CD4-positive, alpha-beta T cell (primary cell): ENCODE measurements around the gene BLMH. TPM values are rescaled to one million over a fixed set of nuclear protein-coding genes. Genes with fewer than 3 reads are reported as not detected.
"Not testable (repeated sequence)": the region's sequence is repeated elsewhere in the genome, so short reads cannot be mapped to it uniquely, and the experiment has no call there.

ENCODE experiments used
- ATAC-seq: fragments of 200-7000 bp; cut with Tn5 transposase; one replicate; pipeline ENCODE4 v1.10.0; 2022; ENCODE audit warnings: mild to moderate bottlenecking; ENCODE audit not compliant: poor library complexity
- CTCF ChIA-PET: fragments of 350-600 bp; sonication (Branson Sonifier 250); formaldehyde crosslinking; loops from one replicate; lab custom pipeline; 2021; ENCODE audit warnings: antibody characterized with exemption, inconsistent platforms; lab: Charles Lee
- POLR2A ChIA-PET: fragments of 350-600 bp; sonication (Branson Sonifier 250); formaldehyde crosslinking; loops from one replicate; lab custom pipeline; 2021; ENCODE audit warnings: antibody characterized with exemption, inconsistent platforms; lab: Charles Lee
- DNase-seq, 14 experiments: peaks; one replicate each; pipeline ENCODE4 v3.0.0-alpha.2; 2013 to 2020; ENCODE audit warnings: mixed read lengths in 2 of 14
- H3K27ac ChIP-seq, 2 donors: one replicate each; pipeline versions ENCODE4 v1.5.1 to v1.7.0; 2013; ENCODE audit warnings: low read length in 2 of 2, low read depth in 1 of 2, mild to moderate bottlenecking in 1 of 2
- H3K27me3 ChIP-seq, 2 experiments: 1 replicate in 1 of 2; 2 replicates in 1 of 2; pipeline versions ENCODE4 v1.6.1 to v1.7.0; 2013; ENCODE audit warnings: low read length in 2 of 2, control low read depth in 1 of 2, mild to moderate bottlenecking in 1 of 2, moderate library complexity in 1 of 2; ENCODE audit not compliant: insufficient read depth in 2 of 2, control insufficient read depth in 1 of 2
- H3K36me3 ChIP-seq: one replicate; pipeline ENCODE4 v1.6.1; 2013; ENCODE audit warnings: low read length, control low read depth; ENCODE audit not compliant: insufficient read depth
- H3K4me1 ChIP-seq: one replicate; pipeline ENCODE4 v1.6.1; 2013; ENCODE audit warnings: low read length, control low read depth; ENCODE audit not compliant: insufficient read depth
- H3K4me3 ChIP-seq: one replicate; pipeline ENCODE4 v1.5.1; 2013; ENCODE audit warnings: mild to moderate bottlenecking, low read length, moderate library complexity
- H3K9me3 ChIP-seq, 2 experiments: 1 replicate in 1 of 2; 2 replicates in 1 of 2; pipeline versions ENCODE4 v1.6.1 to v1.7.0; 2013; ENCODE audit warnings: low read length in 2 of 2, mild to moderate bottlenecking in 2 of 2, control low read depth in 1 of 2, moderate library complexity in 1 of 2; ENCODE audit not compliant: control insufficient read depth in 1 of 2, insufficient read depth in 1 of 2
- H3K27ac Mint-ChIP-seq: one replicate; pipeline ENCODE4 v1.8.0; 2020; ENCODE audit warnings: mixed read lengths
- H3K27me3 Mint-ChIP-seq: one replicate; pipeline ENCODE4 v1.8.0; 2021; ENCODE audit warnings: mixed read lengths
- H3K36me3 Mint-ChIP-seq: one replicate; pipeline ENCODE4 v1.8.0; 2021; ENCODE audit warnings: low read depth, mixed read lengths
- H3K4me1 Mint-ChIP-seq: one replicate; pipeline ENCODE4 v1.8.0; 2021; ENCODE audit warnings: low read depth, mixed read lengths
- H3K4me3 Mint-ChIP-seq: one replicate; pipeline ENCODE4 v1.8.0; 2020; ENCODE audit warnings: mild to moderate bottlenecking, mixed read lengths
- H3K9me3 Mint-ChIP-seq: one replicate; pipeline ENCODE4 v1.8.0; 2020; ENCODE audit warnings: mixed read lengths
- intact Hi-C, 2 experiments: fragments of 100-400 bp; cut with DNase I in 1 of 2; cut with micrococcal nuclease in 1 of 2; formaldehyde crosslinking; loops; one replicate each; pipeline versions ENCODE4 v1.15.1 to v1.9.0; 2023 to 2025; cut with DNase I, micrococcal nuclease
- total RNA-seq, 174 experiments: library from RNA in 2 of 174; stranded (reverse) in 2 of 174; gene quantifications; one replicate each; pipeline ENCODE4 v1.2.3 and lab custom pipeline; 2021 to 2026
- TF ChIP-seq, protein P1 (sequence below): fragments of 200-600 bp; IDR thresholded peaks from one replicate; pipeline ENCODE4 v1.8.0; 2022; ENCODE audit warnings: antibody characterized with exemption, mild to moderate bottlenecking

BLMH gene
- total RNA-seq, 2 experiments from 2014 or later: 32.9 to 36.5 TPM

DNA sequence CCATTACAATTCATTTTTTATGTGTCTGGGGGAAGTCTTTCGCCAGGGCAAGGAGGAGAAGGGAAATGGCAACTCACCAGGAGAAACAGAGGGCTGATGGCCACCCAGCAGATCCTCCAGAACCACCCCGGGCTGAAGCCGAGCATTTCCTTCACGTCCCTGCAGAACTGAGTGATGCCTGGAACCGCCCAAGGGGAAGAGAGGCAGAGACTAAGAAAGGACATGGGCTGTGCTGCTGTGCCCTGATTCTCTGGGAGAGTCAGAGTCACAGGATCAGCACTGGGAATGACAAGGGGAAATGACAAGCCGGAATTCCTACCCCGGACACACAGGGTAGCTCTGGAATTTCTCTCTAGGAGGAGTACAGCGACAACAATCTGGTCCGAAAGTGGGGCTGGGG is 84.1 kb downstream of the BLMH start:
- no peaks in the 10 kb centered on the region for H3K36me3 ChIP-seq

DNA sequence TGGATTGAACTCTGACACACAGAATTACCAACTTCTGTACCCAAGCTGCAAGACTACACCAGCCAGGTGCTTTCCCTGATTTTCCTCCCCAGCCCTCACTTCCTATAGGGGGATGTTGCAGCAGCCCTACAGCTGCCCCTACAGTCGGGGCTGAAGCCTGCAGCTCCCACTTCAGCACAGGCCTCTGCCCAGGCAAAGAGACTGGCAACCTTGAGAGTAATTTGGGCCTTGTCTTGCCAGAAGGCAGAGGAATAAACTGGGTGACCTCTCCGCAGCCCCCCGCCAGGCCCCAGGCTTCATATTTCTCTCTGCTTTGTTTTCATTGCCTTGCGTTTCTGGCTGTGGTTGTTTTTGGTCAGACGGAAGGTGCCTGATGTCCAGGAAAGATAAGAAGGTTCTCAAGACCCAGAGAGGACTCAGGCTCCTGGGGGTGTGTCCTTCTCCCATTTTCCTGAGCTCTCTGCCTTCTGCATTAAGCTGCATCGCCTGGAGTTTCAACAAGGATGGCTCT is 88.2 kb downstream of the BLMH start:
- intact Hi-C loops: no loop called here
- H3K9me3 ChIP-seq: no peaks in the 10 kb centered on the region
- H3K36me3 Mint-ChIP-seq: no peaks in the 10 kb centered on the region

More for the DNA sequence above, 84.1 kb downstream of the BLMH start:
- H3K27ac Mint-ChIP-seq: no peak overlapping the region
- Histone ChIP-seq H3K27ac (no peak overlapping the region), H3K9me3 (no peaks in the 10 kb centered on the region), H3K4me1 (no peaks in the 10 kb centered on the region), H3K4me3 (no peak overlapping the region), H3K27me3 (peaks cover 0 to 5% of the 10 kb centered on the region in 2 experiments)
- TF ChIP-seq, protein P1, sequence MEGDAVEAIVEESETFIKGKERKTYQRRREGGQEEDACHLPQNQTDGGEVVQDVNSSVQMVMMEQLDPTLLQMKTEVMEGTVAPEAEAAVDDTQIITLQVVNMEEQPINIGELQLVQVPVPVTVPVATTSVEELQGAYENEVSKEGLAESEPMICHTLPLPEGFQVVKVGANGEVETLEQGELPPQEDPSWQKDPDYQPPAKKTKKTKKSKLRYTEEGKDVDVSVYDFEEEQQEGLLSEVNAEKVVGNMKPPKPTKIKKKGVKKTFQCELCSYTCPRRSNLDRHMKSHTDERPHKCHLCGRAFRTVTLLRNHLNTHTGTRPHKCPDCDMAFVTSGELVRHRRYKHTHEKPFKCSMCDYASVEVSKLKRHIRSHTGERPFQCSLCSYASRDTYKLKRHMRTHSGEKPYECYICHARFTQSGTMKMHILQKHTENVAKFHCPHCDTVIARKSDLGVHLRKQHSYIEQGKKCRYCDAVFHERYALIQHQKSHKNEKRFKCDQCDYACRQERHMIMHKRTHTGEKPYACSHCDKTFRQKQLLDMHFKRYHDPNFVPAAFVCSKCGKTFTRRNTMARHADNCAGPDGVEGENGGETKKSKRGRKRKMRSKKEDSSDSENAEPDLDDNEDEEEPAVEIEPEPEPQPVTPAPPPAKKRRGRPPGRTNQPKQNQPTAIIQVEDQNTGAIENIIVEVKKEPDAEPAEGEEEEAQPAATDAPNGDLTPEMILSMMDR: no peak
- DNase-seq (no peak), ATAC-seq (no peak)
- no peaks in the 10 kb centered on the region for H3K4me1 Mint-ChIP-seq
- intact Hi-C loops: no loop called here
- H3K9me3 Mint-ChIP-seq: no peaks in the 10 kb centered on the region
- POLR2A ChIA-PET: no interaction called here
- H3K36me3 Mint-ChIP-seq: no peaks in the 10 kb centered on the region
- CTCF ChIA-PET: no interaction called here
- peaks cover 32% of the 10 kb centered on the region for H3K27me3 Mint-ChIP-seq
- H3K4me3 Mint-ChIP-seq: no peak overlapping the region

DNA sequence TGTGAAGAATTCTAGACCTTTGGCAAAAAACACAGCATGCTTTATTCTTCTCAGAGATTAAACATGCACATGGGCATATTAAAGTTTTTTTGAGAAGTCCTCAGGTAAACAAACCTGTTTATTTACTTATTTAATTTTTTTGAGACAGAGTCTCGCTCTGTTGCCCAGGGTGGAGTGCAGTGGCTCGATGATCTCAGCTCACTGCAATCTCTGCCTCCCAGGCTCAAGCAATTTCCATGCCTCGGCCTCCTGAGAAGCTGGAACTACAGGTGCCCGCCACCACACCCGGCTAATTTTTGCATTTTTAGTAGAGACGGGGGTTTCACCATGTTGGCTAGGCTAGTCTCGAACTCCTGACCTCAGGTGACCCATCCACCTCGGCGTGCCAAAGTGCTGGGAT is 91.1 kb downstream of the BLMH start:
- H3K36me3 Mint-ChIP-seq, H3K4me3 ChIP-seq, H3K27ac Mint-ChIP-seq, H3K9me3 ChIP-seq, H3K4me3 Mint-ChIP-seq, CTCF ChIA-PET, H3K27ac ChIP-seq, DNase-seq, ATAC-seq, H3K4me1 ChIP-seq, H3K4me1 Mint-ChIP-seq, intact Hi-C loops, H3K36me3 ChIP-seq, H3K9me3 Mint-ChIP-seq, POLR2A ChIA-PET: not testable (repeated sequence)
- peaks cover 5 to 10% of the 10 kb centered on the region in 2 experiments for H3K27me3 ChIP-seq
- peaks cover 23% of the 10 kb centered on the region for H3K27me3 Mint-ChIP-seq

More for the DNA sequence above, 88.2 kb downstream of the BLMH start:
- Mint-ChIP-seq H3K4me3 (no peak overlapping the region), H3K27me3 (peaks cover 35% of the 10 kb centered on the region), H3K27ac (no peak overlapping the region), H3K9me3 (no peaks in the 10 kb centered on the region), H3K4me1 (no peaks in the 10 kb centered on the region)
- ATAC-seq (no peak), DNase-seq (no peak)
- H3K4me3 ChIP-seq: no peak overlapping the region
- CTCF ChIA-PET: no interaction called here
- no peaks in the 10 kb centered on the region for H3K4me1 ChIP-seq
- H3K27ac ChIP-seq: no peak overlapping the region
- H3K36me3 ChIP-seq: no peaks in the 10 kb centered on the region
- POLR2A ChIA-PET: no interaction called here
- peaks cover 5 to 10% of the 10 kb centered on the region in 2 experiments for H3K27me3 ChIP-seq
- TF ChIP-seq, protein P1: no peak

- Histone ChIP-seq H3K27ac (no peak overlapping the region), H3K27me3 (peaks cover 5 to 10% of the 10 kb centered on the region in 2 experiments), H3K4me3 (no peak overlapping the region), H3K4me1 (no peaks in the 10 kb centered on the region), H3K36me3 (no peaks in the 10 kb centered on the region), H3K9me3 (no peaks in the 10 kb centered on the region)
- H3K27me3 Mint-ChIP-seq: peaks cover 20% of the 10 kb centered on the region
- no peak overlapping the region for H3K27ac Mint-ChIP-seq
- no peak overlapping the region for H3K4me3 Mint-ChIP-seq
- POLR2A ChIA-PET: no interaction called here
- intact Hi-C loops: no loop called here
- H3K4me1 Mint-ChIP-seq: no peaks in the 10 kb centered on the region
- no peak for ATAC-seq
- CTCF ChIA-PET: no interaction called here
- H3K36me3 Mint-ChIP-seq: no peaks in the 10 kb centered on the region
- H3K9me3 Mint-ChIP-seq: no peaks in the 10 kb centered on the region
- no peak for DNase-seq
- TF ChIP-seq, protein P1: no peak
These were observed 91.6 kb downstream of the BLMH start for GRCh38 chr17:30200106-30200505.
